Right atrium auricular region (tissue), 2 donors: ENCODE results near the gene PKMYT1. TPM values are rescaled to one million over a fixed set of nuclear protein-coding genes. Genes with fewer than 3 reads are reported as not detected.

Source experiments
- DNase-seq: peaks from one replicate; pipeline ENCODE4 v3.0.0-alpha.2; 2019; ENCODE audit warnings: low spot score
- H3K27ac ChIP-seq, 2 donors: fragments of 200-600 bp; sonication (generic); 1 replicate in 1 of 2; 2 replicates in 1 of 2; pipeline ENCODE4 v1.5.1; 2016 to 2019
- H3K27me3 ChIP-seq, 2 donors: fragments of 200-600 bp; sonication (generic); one replicate each; pipeline versions ENCODE4 v1.5.1 to v1.6.0; 2017 to 2019
- H3K36me3 ChIP-seq: fragments of 200-600 bp; sonication (generic); one replicate; pipeline ENCODE4 v1.5.1; 2016
- H3K4me1 ChIP-seq, 2 donors: fragments of 200-600 bp; sonication (generic); one replicate each; pipeline versions ENCODE4 v1.5.1 to v1.6.0; 2017 to 2019
- H3K4me3 ChIP-seq, 2 donors: fragments of 200-600 bp; sonication (generic); 1 replicate in 1 of 2; 2 replicates in 1 of 2; pipeline ENCODE4 v1.5.1; 2017 to 2019; ENCODE audit warnings: mild to moderate bottlenecking in 1 of 2, moderate library complexity in 1 of 2
- H3K9me3 ChIP-seq, 2 donors: fragments of 200-600 bp; sonication (generic); one replicate each; pipeline ENCODE4 v1.5.1; 2019
- CTCF ChIP-seq, 2 donors: fragments of 200-600 bp; sonication (generic); IDR thresholded peaks; one replicate each; pipeline ENCODE4 v1.5.1; 2019; ENCODE audit warnings: antibody characterized with exemption in 2 of 2
- total RNA-seq, 2 donors: library from RNA; depleted of rRNA; stranded (reverse); fragments of >200 nt; gene quantifications; one replicate each; pipeline ENCODE4 v1.1.0, GENCODE V29; 2016

PKMYT1 gene
- total RNA-seq, 2 donors from 2014 or later = 0.52 to 0.98 TPM

- Histone ChIP-seq H3K27ac (no peak overlapping the region), H3K9me3 (no peaks in the 10 kb centered on the region), H3K27me3 (peaks cover 37 to 51% of the 10 kb centered on the region in 2 donors), H3K36me3 (no peaks in the 10 kb centered on the region), H3K4me1 (peaks cover 0 to 66% of the 10 kb centered on the region in 2 donors), H3K4me3 (peak overlapping the region in 1 of 2 donors; percentile 28)
- DNase-seq = no peak
- no peak for TF ChIP-seq CTCF (IDR thresholded peaks at IDR 0.05)
Measured at GRCh38 chr16:2967211-2967631, 13.0 kb downstream of the PKMYT1 start.

GRCh38 chr16:2966808-2967191 is 13.4 kb downstream of the PKMYT1 start:
- no peak overlapping the region for H3K27ac ChIP-seq
- no peaks in the 10 kb centered on the region for H3K36me3 ChIP-seq
- H3K9me3 ChIP-seq = no peaks in the 10 kb centered on the region
- H3K27me3 ChIP-seq = peaks cover 40 to 51% of the 10 kb centered on the region in 2 donors
- H3K4me3 ChIP-seq = peak overlapping the region in 1 of 2 donors; percentile 28
- H3K4me1 ChIP-seq = peaks cover 0 to 66% of the 10 kb centered on the region in 2 donors
- no peak for TF ChIP-seq CTCF (IDR thresholded peaks at IDR 0.05)
- DNase-seq = no peak

GRCh38 chr16:2966043-2966807 is 14.0 kb downstream of the PKMYT1 start:
- no peak for TF ChIP-seq CTCF (IDR thresholded peaks at IDR 0.05)
- peaks cover 40 to 51% of the 10 kb centered on the region in 2 donors for H3K27me3 ChIP-seq

GRCh38 chr16:2964475-2965336 is 15.5 kb downstream of the PKMYT1 start:
- TF ChIP-seq CTCF (IDR thresholded peaks at IDR 0.05) = no peak
- H3K27me3 ChIP-seq = peaks cover 43 to 51% of the 10 kb centered on the region in 2 donors
- H3K9me3 ChIP-seq = no peaks in the 10 kb centered on the region
- H3K36me3 ChIP-seq = no peaks in the 10 kb centered on the region
- H3K4me3 ChIP-seq = peak overlapping the region in 1 of 2 donors; percentile 41
- no peak for DNase-seq
- no peak overlapping the region for H3K27ac ChIP-seq
- H3K4me1 ChIP-seq = peaks cover 0 to 55% of the 10 kb centered on the region in 2 donors

More at GRCh38 chr16:2966043-2966807, 14.0 kb downstream of the PKMYT1 start:
- Histone ChIP-seq H3K27ac (no peak overlapping the region), H3K36me3 (no peaks in the 10 kb centered on the region), H3K4me3 (peak overlapping the region in 1 of 2 donors; percentile 28), H3K9me3 (no peaks in the 10 kb centered on the region), H3K4me1 (peaks cover 0 to 66% of the 10 kb centered on the region in 2 donors)
- no peak for DNase-seq

GRCh38 chr16:2963723-2964474 is 16.3 kb downstream of the PKMYT1 start, which contains the start of gene KREMEN2:
Gene KREMEN2, plus strand, starts transcription at chr16:2964275. Its CDS starts 246 bp downstream, at chr16:2964521.
- no peaks in the 10 kb centered on the region for H3K9me3 ChIP-seq
- peak within 1 kb of the TSS in 1 of 2 donors; percentile 41 for H3K4me3 ChIP-seq
- H3K36me3 ChIP-seq = no peaks in the 10 kb centered on the region
- peaks cover 43 to 51% of the 10 kb centered on the region in 2 donors for H3K27me3 ChIP-seq
- TF ChIP-seq CTCF (IDR thresholded peaks at IDR 0.05) = no peak
- no peak within 1 kb of the TSS for H3K27ac ChIP-seq
- peaks cover 0 to 52% of the 10 kb centered on the region in 2 donors for H3K4me1 ChIP-seq
- no peak for DNase-seq
